OCI-LY7 (cell line): Measurements from ENCODE around the gene AFF3. TPM values are rescaled to one million over a fixed set of nuclear protein-coding genes. Genes with fewer than 3 reads are reported as not detected.

Source experiments
- BruUV-seq: library from RNA; stranded (reverse); fragments of 400-500 nt; replicated peaks from 2 replicates; lab custom pipeline; 2021; lab: Mats Ljungman, UMichigan
- CTCF ChIA-PET: fragments of 300-600 bp; sonication (Branson Sonifier 250); formaldehyde crosslinking; loops from one replicate; lab custom pipeline; 2022; ENCODE audit warnings: antibody characterized with exemption; ENCODE audit not compliant: unreplicated experiment; lab: Charles Lee
- POLR2A ChIA-PET: fragments of 300-600 bp; sonication (Branson Sonifier 250); formaldehyde crosslinking; loops from one replicate; lab custom pipeline; 2022; ENCODE audit warnings: antibody characterized with exemption; lab: Charles Lee
- DNase-seq: peaks from one replicate; pipeline ENCODE4 v3.0.0-alpha.2; 2015; ENCODE audit warnings: low spot score
- H2AFZ ChIP-seq: fragments of 200-600 bp; sonication (generic), shearing (Covaris generic); 2 replicates; pipeline ENCODE4 v1.6.1; 2014; ENCODE audit warnings: mild to moderate bottlenecking, antibody characterized with exemption, low read length, moderate library complexity
- H3K27ac ChIP-seq: fragments of 200-600 bp; sonication (generic); 2 replicates; pipeline ENCODE4 v1.5.1; 2014; ENCODE audit warnings: mixed run types, low read depth, mild to moderate bottlenecking, moderate library complexity, low read length, inconsistent platforms; ENCODE audit not compliant: poor library complexity, severe bottlenecking
- H3K36me3 ChIP-seq: fragments of 200-600 bp; sonication (generic); 2 replicates; pipeline ENCODE4 v1.6.1; 2014; ENCODE audit warnings: mild to moderate bottlenecking, antibody characterized with exemption, low read length, moderate library complexity, mixed read lengths; ENCODE audit not compliant: insufficient read depth
- H3K4me1 ChIP-seq: fragments of 200-600 bp; sonication (generic); 2 replicates; pipeline ENCODE4 v1.5.1; 2014; ENCODE audit warnings: mild to moderate bottlenecking, low read length; ENCODE audit not compliant: insufficient read depth, poor library complexity, severe bottlenecking
- H3K4me2 ChIP-seq: fragments of 200-600 bp; sonication (generic); 2 replicates; pipeline ENCODE4 v1.6.1; 2014; ENCODE audit warnings: mild to moderate bottlenecking, low read length
- H3K4me3 ChIP-seq: fragments of 200-600 bp; sonication (generic); 2 replicates; pipeline ENCODE4 v1.5.1; 2014; ENCODE audit warnings: mild to moderate bottlenecking, low read depth, low read length; ENCODE audit not compliant: poor library complexity, severe bottlenecking
- H3K79me2 ChIP-seq: fragments of 200-600 bp; sonication (generic); 2 replicates; pipeline ENCODE4 v1.6.1; 2016; ENCODE audit warnings: low read depth, mild to moderate bottlenecking, low read length, moderate library complexity, mixed read lengths; ENCODE audit not compliant: insufficient read depth
- H3K9me2 ChIP-seq: fragments of 200-600 bp; sonication (generic); 2 replicates; pipeline ENCODE4 v1.6.1; 2016; ENCODE audit warnings: mild to moderate bottlenecking, low read length, mixed read lengths; ENCODE audit not compliant: insufficient read depth
- H3K9me3 ChIP-seq: fragments of 200-600 bp; sonication (generic); 2 replicates; pipeline ENCODE4 v1.6.1; 2014; ENCODE audit warnings: mild to moderate bottlenecking, mixed run types, low read length, mixed read lengths
- H4K20me1 ChIP-seq: fragments of 200-600 bp; sonication (generic); 2 replicates; pipeline ENCODE4 v1.6.1; 2014; ENCODE audit warnings: mild to moderate bottlenecking, antibody characterized with exemption, low read length, moderate library complexity, mixed read lengths; ENCODE audit not compliant: insufficient read depth
- EZH2phosphoT487 ChIP-seq: fragments of 200-600 bp; sonication (generic); IDR thresholded peaks from 2 replicates; pipeline ENCODE4 v1.6.1; 2018; ENCODE audit warnings: low read depth, borderline replicate concordance, mild to moderate bottlenecking, mixed run types, antibody characterized with exemption, low read length, moderate library complexity, mixed read lengths
- intact Hi-C: fragments of 100-400 bp; cut with micrococcal nuclease; formaldehyde crosslinking; loops from one replicate; pipeline ENCODE4 v1.10.0; 2022; ENCODE audit not compliant: unreplicated experiment
- total RNA-seq, 2 experiments: library from RNA; depleted of rRNA in 1 of 2; stranded (reverse); fragments of >200 nt in 1 of 2; shearing (Covaris generic) in 1 of 2; gene quantifications; 2 replicates each; pipeline ENCODE4 v1.2.3, GENCODE V29; 2014 to 2022
- TF ChIP-seq, protein P1 (sequence below): fragments of 200-600 bp; sonication (generic); conservative IDR thresholded peaks from 2 replicates; pipeline ENCODE4 v1.5.1; 2014; ENCODE audit warnings: mild to moderate bottlenecking, antibody characterized with exemption, low read length, moderate library complexity, mixed read lengths

Gene AFF3
- total RNA-seq, 2 experiments from 2014 or later: 131 to 133 TPM

DNA sequence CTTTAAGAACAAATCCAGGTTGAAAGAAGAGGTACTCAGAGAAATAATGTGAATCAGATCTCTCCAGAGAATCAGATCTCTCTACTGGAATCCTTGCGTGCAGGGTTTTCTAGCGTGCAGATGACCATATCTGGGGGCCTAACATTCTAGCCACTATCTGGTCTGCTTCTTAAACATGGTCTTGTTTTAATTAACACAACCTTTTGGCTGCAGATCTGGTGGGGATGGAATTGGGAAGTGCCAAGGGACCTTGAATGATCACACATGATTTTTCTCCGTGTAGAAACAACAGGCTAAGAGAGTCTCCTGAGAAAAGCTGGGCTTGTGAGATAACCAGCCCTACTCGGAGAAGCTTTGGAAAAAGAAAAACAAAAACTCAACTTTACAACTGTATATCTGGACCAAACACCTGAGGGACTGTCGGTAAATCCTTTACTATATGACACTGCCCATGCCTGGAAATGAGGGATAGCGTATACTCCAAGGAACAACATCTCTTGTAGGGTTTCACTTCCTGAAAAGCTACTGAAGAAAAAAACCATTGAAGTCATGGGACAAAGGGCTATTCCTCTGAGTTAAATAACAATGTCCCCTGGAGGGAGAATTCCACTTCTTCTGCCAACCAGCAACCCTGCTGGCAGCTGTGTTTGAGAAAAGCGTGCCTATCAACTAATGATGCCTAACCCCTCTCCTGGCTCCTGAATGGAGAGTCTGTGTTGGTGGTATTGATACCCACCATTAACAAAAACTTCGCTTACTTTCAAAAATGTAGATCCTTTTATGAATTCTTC, 481.6 kb downstream of the AFF3 start:
- ChIA-PET POLR2A (no interaction called here), CTCF (no interaction called here)
- Histone ChIP-seq H3K27ac (no peak overlapping the region), H3K9me2 (no peaks in the 10 kb centered on the region), H3K36me3 (peaks cover 32% of the 10 kb centered on the region), H3K4me1 (no peaks in the 10 kb centered on the region), H3K4me2 (no peak overlapping the region), H3K4me3 (no peak overlapping the region), H3K9me3 (no peaks in the 10 kb centered on the region), H2AFZ (no peak overlapping the region), H3K79me2 (no peaks in the 10 kb centered on the region), H4K20me1 (no peaks in the 10 kb centered on the region)
- DNase-seq: no peak
- intact Hi-C loops: no loop called here
- BruUV-seq: no TSS peak
- no peak for TF ChIP-seq EZH2phosphoT487
- TF ChIP-seq, protein P1, sequence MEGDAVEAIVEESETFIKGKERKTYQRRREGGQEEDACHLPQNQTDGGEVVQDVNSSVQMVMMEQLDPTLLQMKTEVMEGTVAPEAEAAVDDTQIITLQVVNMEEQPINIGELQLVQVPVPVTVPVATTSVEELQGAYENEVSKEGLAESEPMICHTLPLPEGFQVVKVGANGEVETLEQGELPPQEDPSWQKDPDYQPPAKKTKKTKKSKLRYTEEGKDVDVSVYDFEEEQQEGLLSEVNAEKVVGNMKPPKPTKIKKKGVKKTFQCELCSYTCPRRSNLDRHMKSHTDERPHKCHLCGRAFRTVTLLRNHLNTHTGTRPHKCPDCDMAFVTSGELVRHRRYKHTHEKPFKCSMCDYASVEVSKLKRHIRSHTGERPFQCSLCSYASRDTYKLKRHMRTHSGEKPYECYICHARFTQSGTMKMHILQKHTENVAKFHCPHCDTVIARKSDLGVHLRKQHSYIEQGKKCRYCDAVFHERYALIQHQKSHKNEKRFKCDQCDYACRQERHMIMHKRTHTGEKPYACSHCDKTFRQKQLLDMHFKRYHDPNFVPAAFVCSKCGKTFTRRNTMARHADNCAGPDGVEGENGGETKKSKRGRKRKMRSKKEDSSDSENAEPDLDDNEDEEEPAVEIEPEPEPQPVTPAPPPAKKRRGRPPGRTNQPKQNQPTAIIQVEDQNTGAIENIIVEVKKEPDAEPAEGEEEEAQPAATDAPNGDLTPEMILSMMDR: no peak

DNA sequence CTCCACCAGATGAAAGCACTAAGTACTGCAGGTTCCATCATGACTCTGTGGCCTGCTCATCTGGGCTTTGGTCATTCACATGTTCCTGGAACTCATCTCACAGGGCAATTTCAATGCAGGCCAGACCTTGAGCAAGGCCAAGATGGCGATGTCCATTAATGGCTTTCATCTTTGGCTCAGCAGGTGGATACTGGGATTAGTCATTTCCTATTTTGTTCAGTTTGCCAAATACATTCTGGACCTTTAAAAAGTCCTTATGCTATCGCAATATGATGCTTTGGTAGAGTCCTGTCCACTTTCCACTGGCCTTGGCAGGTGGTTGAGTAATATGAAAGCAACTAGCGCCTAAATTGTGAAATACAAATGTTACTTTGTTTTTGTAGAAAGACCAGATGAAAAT, 482.5 kb downstream of the AFF3 start:
- Histone ChIP-seq H3K27ac (no peak overlapping the region), H3K79me2 (no peaks in the 10 kb centered on the region), H3K36me3 (peaks cover 22% of the 10 kb centered on the region), H3K9me3 (no peaks in the 10 kb centered on the region), H3K4me1 (no peaks in the 10 kb centered on the region), H3K9me2 (no peaks in the 10 kb centered on the region), H4K20me1 (no peaks in the 10 kb centered on the region), H2AFZ (no peak overlapping the region), H3K4me3 (no peak overlapping the region), H3K4me2 (no peak overlapping the region)
- BruUV-seq: no TSS peak
- TF ChIP-seq, protein P1: no peak
- no peak for TF ChIP-seq EZH2phosphoT487
- POLR2A ChIA-PET: no interaction called here
- CTCF ChIA-PET: no interaction called here
- DNase-seq: no peak
- intact Hi-C loops: no loop called here

DNA sequence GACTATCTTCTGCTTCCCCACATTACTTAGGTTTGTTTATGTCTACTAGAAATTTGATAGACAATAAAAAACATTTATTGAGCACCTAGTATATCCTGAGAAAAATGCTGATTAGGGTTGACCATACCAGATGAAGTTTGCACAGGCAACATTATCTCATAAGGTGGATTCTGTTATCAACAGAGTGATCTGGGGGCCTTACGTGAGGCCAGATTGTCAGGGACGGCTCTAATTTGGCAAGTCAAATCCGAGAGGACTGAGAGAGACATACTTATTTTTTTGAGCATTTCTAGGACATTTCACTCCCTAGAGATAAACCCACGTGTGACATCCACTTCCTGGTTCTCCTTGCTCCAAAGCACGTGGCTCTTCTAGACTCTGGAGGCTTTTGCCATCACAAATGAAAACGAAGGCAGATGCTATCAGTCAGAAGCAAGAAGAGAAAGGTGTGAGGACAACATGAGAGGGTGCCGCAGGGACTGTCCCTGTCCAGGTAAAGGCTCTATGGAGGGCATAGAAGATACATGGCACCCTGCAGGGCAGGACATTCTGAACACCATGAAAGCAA, 484.6 kb downstream of the AFF3 start:
- Histone ChIP-seq H3K36me3 (peaks cover 17% of the 10 kb centered on the region), H4K20me1 (no peaks in the 10 kb centered on the region), H3K9me2 (no peaks in the 10 kb centered on the region), H3K27ac (no peak overlapping the region), H3K4me1 (no peaks in the 10 kb centered on the region), H3K79me2 (no peaks in the 10 kb centered on the region), H3K4me2 (no peak overlapping the region), H3K4me3 (no peak overlapping the region), H3K9me3 (no peaks in the 10 kb centered on the region), H2AFZ (no peak overlapping the region)
- TF ChIP-seq EZH2phosphoT487: no peak
- TF ChIP-seq, protein P1: no peak
- CTCF ChIA-PET: no interaction called here
- no TSS peak for BruUV-seq
- POLR2A ChIA-PET: interaction anchor here (0.9 kb wide), 1 partner anchor 13 kb away, joined by 3 read pairs; no protein-coding TSS in a partner anchor
- intact Hi-C loops: no loop called here
- no peak for DNase-seq
